Left ventricle myocardium inferior (tissue), 1 donor: ENCODE measurements around the gene MBLAC1. TPM values are rescaled to one million over a fixed set of nuclear protein-coding genes. Genes with fewer than 3 reads are reported as not detected.
A peak's percentile ranks its signal among the peaks of the same experiment; 100 is the strongest.
"Not testable (repeated sequence)": the region's sequence is repeated elsewhere in the genome, so short reads cannot be mapped to it uniquely, and the experiment has no call there.

Experiments used
- DNase-seq: peaks from one replicate; pipeline ENCODE4 v3.0.0-alpha.2; 2020
- H3K27ac ChIP-seq: fragments of 200-600 bp; replicated peaks from 2 replicates; pipeline ENCODE4 v1.8.0; 2021
- H3K27me3 ChIP-seq: fragments of 200-600 bp; 2 replicates; pipeline ENCODE4 v1.8.0; 2021; ENCODE audit warnings: low read depth
- H3K36me3 ChIP-seq: fragments of 200-600 bp; 2 replicates; pipeline ENCODE4 v1.8.0; 2021
- H3K4me1 ChIP-seq: fragments of 200-600 bp; 2 replicates; pipeline ENCODE4 v1.8.0; 2021
- H3K4me3 ChIP-seq: fragments of 200-600 bp; 2 replicates; pipeline ENCODE4 v1.8.0; 2021; ENCODE audit warnings: mild to moderate bottlenecking, moderate library complexity
- H3K9me3 ChIP-seq: fragments of 200-600 bp; replicated peaks from 2 replicates; pipeline ENCODE4 v1.8.0; 2021
- intact Hi-C: fragments of 100-400 bp; cut with micrococcal nuclease; formaldehyde crosslinking; loops from one replicate; pipeline ENCODE4 v1.11.0; 2022
- total RNA-seq: library from RNA; stranded (reverse); fragmentation: NEBNext Ultra II Directional; extraction: Animal tissue kit (Norgen Biotek cat#: 25700); gene quantifications from one replicate; pipeline ENCODE4 v1.2.1, GENCODE V29; 2021
- TF ChIP-seq, protein P1 (sequence below): fragments of 200-600 bp; IDR thresholded peaks from 2 replicates; pipeline ENCODE4 v1.8.0; 2021; ENCODE audit warnings: antibody characterized with exemption, mild to moderate bottlenecking, borderline replicate concordance
- donor health status: DM: no; HTN: yes; CAD: no; lungs with severe emphysema.

MBLAC1 gene
- total RNA-seq, 1 donor from 2014 or later = 2.0 TPM

DNA sequence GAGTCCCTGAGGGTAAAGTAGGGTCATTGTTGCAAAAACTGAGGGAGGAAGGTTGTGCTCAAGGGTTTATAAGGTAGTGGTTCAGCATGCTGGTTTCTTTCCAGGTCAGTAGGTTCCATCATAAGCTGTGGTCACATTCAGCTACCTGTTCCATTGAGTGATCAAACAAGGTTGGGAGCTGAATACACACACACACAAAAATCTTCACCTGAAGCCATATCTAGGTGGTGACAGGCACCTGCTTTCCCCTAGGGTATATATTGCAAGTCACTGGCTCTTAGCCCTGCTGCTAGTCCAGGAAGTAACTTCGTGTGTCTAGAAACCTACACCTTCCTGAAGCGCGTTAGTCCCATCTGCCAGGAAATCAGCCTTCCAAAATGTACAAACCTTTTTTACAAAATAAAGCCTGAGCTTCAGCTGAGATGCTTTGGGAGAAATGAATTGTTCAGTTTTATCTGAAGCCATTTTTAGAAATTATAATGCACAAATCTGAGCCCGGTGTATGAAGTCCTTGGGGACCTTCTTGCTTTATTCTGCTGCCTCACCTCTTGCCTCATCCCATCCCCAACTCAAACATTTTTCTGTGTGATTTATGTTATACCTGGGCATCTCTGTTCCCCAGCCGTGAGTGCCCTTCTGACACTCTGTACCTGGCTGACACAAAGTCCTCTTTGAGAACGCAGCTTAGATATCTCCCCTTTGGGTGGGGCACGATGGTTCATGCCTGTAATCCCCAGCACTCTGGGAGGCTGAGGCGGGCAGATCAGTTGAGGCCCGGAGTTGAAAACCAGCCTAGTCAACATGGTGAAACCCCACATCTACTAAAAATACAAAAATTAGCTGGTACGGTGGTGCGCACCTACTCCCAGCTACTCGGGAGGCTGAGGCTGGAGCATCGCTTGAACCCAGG, 11.3 kb downstream of the MBLAC1 start:
- Histone ChIP-seq H3K27me3 (peaks cover 15% of the 10 kb centered on the region), H3K27ac (no peak overlapping the region), H3K9me3 (no peaks in the 10 kb centered on the region), H3K36me3 (no peaks in the 10 kb centered on the region), H3K4me3 (no peak overlapping the region), H3K4me1 (no peaks in the 10 kb centered on the region)
- DNase-seq = no peak
- intact Hi-C loops = no loop called here
- TF ChIP-seq, protein P1, sequence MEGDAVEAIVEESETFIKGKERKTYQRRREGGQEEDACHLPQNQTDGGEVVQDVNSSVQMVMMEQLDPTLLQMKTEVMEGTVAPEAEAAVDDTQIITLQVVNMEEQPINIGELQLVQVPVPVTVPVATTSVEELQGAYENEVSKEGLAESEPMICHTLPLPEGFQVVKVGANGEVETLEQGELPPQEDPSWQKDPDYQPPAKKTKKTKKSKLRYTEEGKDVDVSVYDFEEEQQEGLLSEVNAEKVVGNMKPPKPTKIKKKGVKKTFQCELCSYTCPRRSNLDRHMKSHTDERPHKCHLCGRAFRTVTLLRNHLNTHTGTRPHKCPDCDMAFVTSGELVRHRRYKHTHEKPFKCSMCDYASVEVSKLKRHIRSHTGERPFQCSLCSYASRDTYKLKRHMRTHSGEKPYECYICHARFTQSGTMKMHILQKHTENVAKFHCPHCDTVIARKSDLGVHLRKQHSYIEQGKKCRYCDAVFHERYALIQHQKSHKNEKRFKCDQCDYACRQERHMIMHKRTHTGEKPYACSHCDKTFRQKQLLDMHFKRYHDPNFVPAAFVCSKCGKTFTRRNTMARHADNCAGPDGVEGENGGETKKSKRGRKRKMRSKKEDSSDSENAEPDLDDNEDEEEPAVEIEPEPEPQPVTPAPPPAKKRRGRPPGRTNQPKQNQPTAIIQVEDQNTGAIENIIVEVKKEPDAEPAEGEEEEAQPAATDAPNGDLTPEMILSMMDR = no peak

DNA sequence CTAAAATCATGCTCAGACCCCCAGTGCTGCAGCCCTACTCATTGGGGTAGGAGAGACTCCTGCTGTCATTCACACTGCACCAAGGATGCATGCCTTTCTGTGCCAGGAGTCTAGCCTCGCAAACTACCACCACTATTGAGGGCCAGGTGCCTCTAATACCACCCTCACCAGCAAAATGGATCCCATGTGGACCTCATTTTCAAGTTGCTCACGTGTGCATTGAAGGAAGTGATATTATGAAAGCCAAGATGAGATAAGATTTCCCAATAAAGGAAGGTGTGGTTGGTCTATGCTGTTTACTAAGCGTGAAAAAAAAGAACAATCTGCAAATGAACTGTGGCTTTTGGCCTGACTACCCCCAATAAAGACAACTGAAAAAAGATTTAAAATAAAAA, 14.8 kb downstream of the MBLAC1 start:
- H3K4me1 ChIP-seq = no peaks in the 10 kb centered on the region
- no peak for DNase-seq
- H3K27me3 ChIP-seq = peaks cover 15% of the 10 kb centered on the region
- intact Hi-C loops = no loop called here
- H3K4me3 ChIP-seq = no peak overlapping the region
- H3K27ac ChIP-seq = no peak overlapping the region
- TF ChIP-seq, protein P1 = no peak
- H3K9me3 ChIP-seq = no peaks in the 10 kb centered on the region
- H3K36me3 ChIP-seq = no peaks in the 10 kb centered on the region

DNA sequence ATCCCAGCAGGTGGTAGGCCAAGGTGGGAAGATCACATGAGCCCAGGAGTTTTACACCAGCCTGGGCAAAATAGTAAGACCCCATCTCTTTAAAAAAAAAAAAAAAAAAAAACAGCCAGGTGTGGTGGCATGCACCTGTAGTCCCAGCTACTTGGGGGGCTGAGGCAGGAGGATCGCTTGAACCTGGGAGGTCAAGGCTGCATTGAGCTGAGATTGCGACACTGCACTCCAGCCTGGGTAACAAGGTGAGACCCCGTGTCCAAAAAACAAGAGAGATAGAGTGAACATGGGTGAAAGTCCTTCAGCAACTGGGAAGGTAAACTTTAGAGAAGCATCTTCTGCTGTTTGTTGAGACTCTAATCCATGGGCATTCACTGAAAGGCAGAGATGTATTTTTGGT, 15.7 kb downstream of the MBLAC1 start:
- no peak for DNase-seq
- Histone ChIP-seq H3K4me3 (no peak overlapping the region), H3K36me3 (no peaks in the 10 kb centered on the region), H3K27me3 (peaks cover 15% of the 10 kb centered on the region), H3K4me1 (no peaks in the 10 kb centered on the region), H3K9me3 (no peaks in the 10 kb centered on the region), H3K27ac (no peak overlapping the region)
- intact Hi-C loops = no loop called here
- TF ChIP-seq, protein P1 = no peak

DNA sequence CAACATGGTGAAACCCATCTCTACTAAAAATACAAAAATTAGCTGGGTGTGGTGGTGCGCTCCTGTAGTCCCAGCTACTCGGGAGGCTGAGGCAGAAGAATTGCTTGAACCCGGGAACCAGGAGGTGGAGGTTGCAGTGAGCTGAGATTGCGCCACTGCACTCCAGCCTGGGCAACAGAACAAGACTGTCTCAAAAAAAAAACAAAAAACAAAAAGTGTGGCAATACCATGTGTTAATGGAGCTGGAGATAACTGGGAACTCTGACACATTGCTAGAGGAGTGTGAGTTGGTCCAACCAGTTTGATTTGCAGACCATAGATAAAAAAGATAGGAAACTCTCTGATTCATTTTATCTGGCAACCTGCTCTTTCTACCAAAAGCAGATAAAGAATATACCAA, 19.6 kb downstream of the MBLAC1 start:
- H3K36me3 ChIP-seq, DNase-seq, intact Hi-C loops, H3K27ac ChIP-seq, H3K9me3 ChIP-seq, H3K27me3 ChIP-seq, H3K4me3 ChIP-seq: not testable (repeated sequence)
- H3K4me1 ChIP-seq = peaks cover 24% of the 10 kb centered on the region

DNA sequence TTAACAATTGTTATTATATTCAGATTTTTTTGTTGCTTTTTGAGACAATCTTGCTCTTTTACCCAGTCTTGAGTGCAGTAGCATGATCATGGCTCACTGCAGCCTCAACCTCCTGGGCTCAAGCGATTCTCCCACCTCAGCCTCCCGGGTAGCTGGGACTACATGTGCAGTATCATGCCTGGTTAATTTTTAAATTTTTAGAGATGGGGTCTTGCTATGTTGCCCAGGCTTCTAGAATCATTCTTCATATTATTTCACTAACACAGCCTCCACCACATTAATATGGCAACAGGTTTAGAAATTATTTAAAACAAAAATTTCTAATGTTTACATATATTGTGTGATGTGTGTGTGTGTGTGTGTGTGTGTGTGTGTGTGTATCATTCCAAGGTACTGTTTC, 20.5 kb downstream of the MBLAC1 start:
- no peak overlapping the region for H3K27ac ChIP-seq
- H3K27me3 ChIP-seq = no peaks in the 10 kb centered on the region
- H3K4me3 ChIP-seq = no peak overlapping the region
- H3K4me1 ChIP-seq = peaks cover 24% of the 10 kb centered on the region
- no peaks in the 10 kb centered on the region for H3K9me3 ChIP-seq
- intact Hi-C loops = no loop called here
- no peak for DNase-seq
- no peaks in the 10 kb centered on the region for H3K36me3 ChIP-seq
- TF ChIP-seq, protein P1 = no peak

DNA sequence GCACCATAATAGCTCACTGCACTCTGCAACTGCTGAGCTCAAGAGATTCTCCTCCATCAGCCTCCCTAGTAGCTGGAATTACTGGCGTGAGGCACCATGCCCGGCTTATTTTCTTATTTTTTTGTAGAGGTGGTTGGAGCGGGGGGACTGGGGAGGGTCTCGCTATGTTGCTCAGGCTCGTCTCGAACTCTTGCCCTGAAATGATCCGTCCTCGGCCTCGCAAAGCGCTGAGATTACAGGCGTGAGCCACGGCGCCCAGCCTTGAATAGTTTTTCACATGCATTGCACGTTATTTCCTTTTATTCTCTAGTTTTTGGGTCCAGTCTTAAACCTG, 21.4 kb downstream of the MBLAC1 start:
- no peak for DNase-seq
- TF ChIP-seq, protein P1 = no peak
- H3K27ac ChIP-seq = peak overlapping the region; percentile 90
- H3K36me3 ChIP-seq = peaks cover 1% of the 10 kb centered on the region
- H3K27me3 ChIP-seq = no peaks in the 10 kb centered on the region
- intact Hi-C loops = no loop called here
- H3K9me3 ChIP-seq = no peaks in the 10 kb centered on the region
- peak overlapping the region; percentile 88 for H3K4me3 ChIP-seq
- peaks cover 24% of the 10 kb centered on the region for H3K4me1 ChIP-seq
